T-cell (primary cell): ENCODE measurements around the gene RHOB. TPM values are rescaled to one million over a fixed set of nuclear protein-coding genes. Genes with fewer than 3 reads are reported as not detected.

Experiments
- ATAC-seq, 4 experiments: fragments of 200-7000 bp in 3 of 4; fragments of 150-1000 bp in 1 of 4; cut with Tn5 transposase; replicated peaks in 1 of 4; 1 replicate in 3 of 4; 2 replicates in 1 of 4; pipeline ENCODE4 v1.10.0; 2021; ENCODE audit warnings: moderate library complexity in 3 of 4, mild to moderate bottlenecking in 2 of 4, moderate number of reproducible peaks in 1 of 4
- CTCF ChIA-PET, 2 donors: fragments of 300-600 bp; sonication (Branson Sonifier 250); formaldehyde crosslinking; loops; one replicate each; lab custom pipeline; 2022; ENCODE audit warnings: antibody characterized with exemption in 2 of 2; lab: Charles Lee
- POLR2A ChIA-PET, 2 donors: fragments of 300-600 bp; sonication (Branson Sonifier 250); formaldehyde crosslinking; loops; one replicate each; lab custom pipeline; 2022; ENCODE audit warnings: antibody characterized with exemption in 2 of 2; lab: Charles Lee
- DNase-seq, 35 experiments: peaks; one replicate each; pipeline versions ENCODE4 v3.0.0 to v3.0.0-alpha.2; 2013 to 2023
- H3K27ac ChIP-seq: one replicate; pipeline ENCODE4 v1.5.1; 2013; ENCODE audit warnings: low read length
- H3K27me3 ChIP-seq, 2 experiments: replicated peaks in 1 of 2; 1 replicate in 1 of 2; 2 replicates in 1 of 2; pipeline versions ENCODE4 v1.6.1 to v1.7.0; 2013; ENCODE audit warnings: low read length in 1 of 2, mixed read lengths in 1 of 2; ENCODE audit not compliant: control insufficient read depth in 2 of 2, insufficient read depth in 2 of 2; ENCODE audit errors: extremely low read depth in 1 of 2
- H3K36me3 ChIP-seq, 2 donors: 1 replicate in 1 of 2; 2 replicates in 1 of 2; pipeline versions ENCODE4 v1.6.1 to v1.7.0; 2013; ENCODE audit warnings: low read length in 1 of 2; ENCODE audit not compliant: control insufficient read depth in 2 of 2, insufficient read depth in 1 of 2; ENCODE audit errors: extremely low read depth in 1 of 2
- H3K4me1 ChIP-seq, 2 experiments: 1 replicate in 1 of 2; 2 replicates in 1 of 2; pipeline versions ENCODE4 v1.6.1 to v1.7.0; 2013; ENCODE audit warnings: low read length in 2 of 2, mixed read lengths in 1 of 2; ENCODE audit not compliant: insufficient read depth in 2 of 2, control insufficient read depth in 1 of 2; ENCODE audit errors: extremely low read depth in 1 of 2
- H3K4me3 ChIP-seq, 2 donors: 1 replicate in 1 of 2; 2 replicates in 1 of 2; pipeline versions ENCODE4 v1.5.1 to v1.7.0; 2013; ENCODE audit warnings: mild to moderate bottlenecking in 2 of 2, low read length in 1 of 2, moderate library complexity in 1 of 2; ENCODE audit not compliant: control insufficient read depth in 1 of 2; ENCODE audit errors: extremely low read depth in 1 of 2
- H3K9me3 ChIP-seq: 2 replicates; pipeline ENCODE4 v1.7.0; 2013
- H3K27ac Mint-ChIP-seq, 2 donors: one replicate each; pipeline ENCODE4 v1.8.0; 2020 to 2021; ENCODE audit warnings: mild to moderate bottlenecking in 2 of 2, mixed read lengths in 2 of 2
- H3K27me3 Mint-ChIP-seq, 2 donors: one replicate each; pipeline ENCODE4 v1.8.0; 2021 to 2022; ENCODE audit warnings: mixed read lengths in 2 of 2
- H3K36me3 Mint-ChIP-seq: one replicate; pipeline ENCODE4 v1.8.0; 2021; ENCODE audit warnings: mixed read lengths
- H3K4me1 Mint-ChIP-seq, 3 donors: one replicate each; pipeline ENCODE4 v1.8.0; 2020 to 2022; ENCODE audit warnings: mixed read lengths in 3 of 3, mild to moderate bottlenecking in 1 of 3
- H3K4me3 Mint-ChIP-seq, 3 donors: one replicate each; pipeline ENCODE4 v1.8.0; 2020 to 2022; ENCODE audit warnings: mild to moderate bottlenecking in 3 of 3, mixed read lengths in 3 of 3, moderate library complexity in 3 of 3
- H3K9me3 Mint-ChIP-seq, 3 donors: one replicate each; pipeline ENCODE4 v1.8.0; 2020 to 2022; ENCODE audit warnings: mixed read lengths in 3 of 3
- WGBS: methylation state at CpG from one replicate; pipeline ENCODE4 v1.1.5; 2013; ENCODE audit warnings: missing lambda C conversion rate; ENCODE audit not compliant: insufficient coverage; 5-methylcytosine and 5-hydroxymethylcytosine counted together
- total RNA-seq, 35 experiments: library from RNA in 6 of 35; stranded (reverse) in 6 of 35; fragments of 120-200 nt in 1 of 35; gene quantifications; one replicate each; pipeline versions ENCODE4 v1.2.1 to v1.2.4 and lab custom pipeline; 2013 to 2026

The RHOB gene
- total RNA-seq, 5 donors from 2014 or later (not counting 1 experiment from before 2014, with no cell fraction given), result 11.4 to 42.4 (median 14.7) TPM

GRCh38 chr2:20451341-20451740 lies 4.5 kb downstream of the RHOB start:
- Mint-ChIP-seq H3K27me3 (peaks cover 22 to 28% of the 10 kb centered on the region in 2 donors), H3K9me3 (no peaks in the 10 kb centered on the region), H3K36me3 (no peaks in the 10 kb centered on the region), H3K27ac (no peak overlapping the region), H3K4me3 (no peak overlapping the region), H3K4me1 (peaks cover 0 to 12% (median 2%) of the 10 kb centered on the region in 3 donors)
- Histone ChIP-seq H3K27ac (no peak overlapping the region), H3K9me3 (no peaks in the 10 kb centered on the region), H3K4me3 (no peak overlapping the region), H3K36me3 (no peaks in the 10 kb centered on the region), H3K27me3 (peaks cover 4 to 35% of the 10 kb centered on the region in 2 experiments), H3K4me1 (peaks cover 0 to 17% of the 10 kb centered on the region in 2 experiments)
- DNase-seq, result no peak
- POLR2A ChIA-PET, result no interaction called here
- no peak for ATAC-seq
- 89% methylated on average over 3 of the region's 4 CpGs for WGBS
- CTCF ChIA-PET, result no interaction called here

GRCh38 chr2:20451761-20452499 lies 5.1 kb downstream of the RHOB start:
- no peak overlapping the region for H3K27ac Mint-ChIP-seq
- Histone ChIP-seq H3K4me3 (no peak overlapping the region), H3K4me1 (peaks cover 0 to 14% of the 10 kb centered on the region in 2 experiments), H3K27me3 (peaks cover 4 to 32% of the 10 kb centered on the region in 2 experiments), H3K36me3 (no peaks in the 10 kb centered on the region), H3K27ac (no peak overlapping the region), H3K9me3 (no peaks in the 10 kb centered on the region)
- no peak for DNase-seq
- H3K4me3 Mint-ChIP-seq, result no peak overlapping the region
- ChIA-PET CTCF (interaction anchor here in 1 of 2 donors (0.6 kb wide), 1 partner anchor 8 kb away, joined by 7 read pairs; no protein-coding TSS in a partner anchor), POLR2A (interaction anchor here in 1 of 2 donors (0.6 kb wide), 1 partner anchor 1107 kb away, joined by 4 read pairs; no protein-coding TSS in a partner anchor)
- peaks cover 27 to 28% of the 10 kb centered on the region in 2 donors for H3K27me3 Mint-ChIP-seq
- H3K36me3 Mint-ChIP-seq, result no peaks in the 10 kb centered on the region
- no peak for ATAC-seq
- 90% methylated on average over 2 of the region's 7 CpGs for WGBS
- H3K9me3 Mint-ChIP-seq, result no peaks in the 10 kb centered on the region
- H3K4me1 Mint-ChIP-seq, result peaks cover 0 to 12% (median 2%) of the 10 kb centered on the region in 3 donors

GRCh38 chr2:20452551-20452950 lies 5.7 kb downstream of the RHOB start:
- no peaks in the 10 kb centered on the region for H3K36me3 ChIP-seq
- peaks cover 0 to 11% of the 10 kb centered on the region in 2 experiments for H3K4me1 ChIP-seq
- no peak overlapping the region for H3K4me3 ChIP-seq
- H3K4me1 Mint-ChIP-seq, result peaks cover 0 to 9% (median 2%) of the 10 kb centered on the region in 3 donors
- POLR2A ChIA-PET, result no interaction called here
- no peaks in the 10 kb centered on the region for H3K9me3 Mint-ChIP-seq
- no peak overlapping the region for H3K4me3 Mint-ChIP-seq
- no peak overlapping the region for H3K27ac ChIP-seq
- H3K9me3 ChIP-seq, result no peaks in the 10 kb centered on the region
- no peaks in the 10 kb centered on the region for H3K36me3 Mint-ChIP-seq
- CTCF ChIA-PET, result no interaction called here
- no peak overlapping the region for H3K27ac Mint-ChIP-seq
- peaks cover 4 to 35% of the 10 kb centered on the region in 2 experiments for H3K27me3 ChIP-seq
- DNase-seq (no peak), ATAC-seq (no peak)
- peaks cover 28 to 32% of the 10 kb centered on the region in 2 donors for H3K27me3 Mint-ChIP-seq
- 77% methylated on average over 2 of the region's 4 CpGs for WGBS

GRCh38 chr2:20453087-20453486 lies 6.2 kb downstream of the RHOB start:
- no peaks in the 10 kb centered on the region for H3K36me3 Mint-ChIP-seq
- no peaks in the 10 kb centered on the region for H3K9me3 ChIP-seq
- H3K4me1 Mint-ChIP-seq, result peaks cover 0 to 5% (median 0%) of the 10 kb centered on the region in 3 donors
- H3K4me3 Mint-ChIP-seq, result no peak overlapping the region
- peaks cover 28 to 30% of the 10 kb centered on the region in 2 donors for H3K27me3 Mint-ChIP-seq
- H3K36me3 ChIP-seq, result no peaks in the 10 kb centered on the region
- no peaks in the 10 kb centered on the region for H3K9me3 Mint-ChIP-seq
- ATAC-seq, result no peak
- ChIA-PET CTCF (no interaction called here), POLR2A (no interaction called here)
- H3K4me1 ChIP-seq, result peaks cover 0 to 6% of the 10 kb centered on the region in 2 experiments
- 88% methylated on average over 1 of the region's 3 CpGs for WGBS
- no peak for DNase-seq
- H3K27ac Mint-ChIP-seq, result no peak overlapping the region
- peaks cover 4 to 31% of the 10 kb centered on the region in 2 experiments for H3K27me3 ChIP-seq
- no peak overlapping the region for H3K4me3 ChIP-seq
- H3K27ac ChIP-seq, result no peak overlapping the region

GRCh38 chr2:20454036-20454981 lies 7.4 kb downstream of the RHOB start:
- no peak for DNase-seq
- Histone ChIP-seq H3K4me1 (no peaks in the 10 kb centered on the region), H3K27ac (no peak overlapping the region), H3K36me3 (no peaks in the 10 kb centered on the region), H3K27me3 (peaks cover 4 to 34% of the 10 kb centered on the region in 2 experiments), H3K9me3 (no peaks in the 10 kb centered on the region), H3K4me3 (no peak overlapping the region)
- H3K9me3 Mint-ChIP-seq, result no peaks in the 10 kb centered on the region
- CTCF ChIA-PET, result no interaction called here
- no peaks in the 10 kb centered on the region for H3K4me1 Mint-ChIP-seq
- no CpG with 5 or more reads among the region's 7 CpGs for WGBS
- H3K4me3 Mint-ChIP-seq, result no peak overlapping the region
- peaks cover 28 to 32% of the 10 kb centered on the region in 2 donors for H3K27me3 Mint-ChIP-seq
- no peaks in the 10 kb centered on the region for H3K36me3 Mint-ChIP-seq
- POLR2A ChIA-PET, result no interaction called here
- no peak overlapping the region for H3K27ac Mint-ChIP-seq
- no peak for ATAC-seq

GRCh38 chr2:20455076-20455587 lies 8.3 kb downstream of the RHOB start:
- DNase-seq (no peak), ATAC-seq (no peak)
- H3K27ac ChIP-seq, result no peak overlapping the region
- no peaks in the 10 kb centered on the region for H3K4me1 ChIP-seq
- no peaks in the 10 kb centered on the region for H3K36me3 Mint-ChIP-seq
- H3K4me3 ChIP-seq, result no peak overlapping the region
- H3K4me1 Mint-ChIP-seq, result no peaks in the 10 kb centered on the region
- no peaks in the 10 kb centered on the region for H3K36me3 ChIP-seq
- POLR2A ChIA-PET, result interaction anchor here in 1 of 2 donors (0.5 kb wide), 1 partner anchor 153 kb away, joined by 10 read pairs; no protein-coding TSS in a partner anchor
- no peaks in the 10 kb centered on the region for H3K9me3 Mint-ChIP-seq
- H3K4me3 Mint-ChIP-seq, result no peak overlapping the region
- no peak overlapping the region for H3K27ac Mint-ChIP-seq
- no peaks in the 10 kb centered on the region for H3K9me3 ChIP-seq
- peaks cover 34 to 36% of the 10 kb centered on the region in 2 donors for H3K27me3 Mint-ChIP-seq
- no CpG with 5 or more reads among the region's 3 CpGs for WGBS
- CTCF ChIA-PET, result interaction anchor here in 1 of 2 donors (0.9 kb wide), 1 partner anchor 13 kb away, joined by 11 read pairs; no protein-coding TSS in a partner anchor
- peaks cover 4 to 34% of the 10 kb centered on the region in 2 experiments for H3K27me3 ChIP-seq
